ENCODE measurements around the gene MTUS2. TPM values are rescaled to one million over a fixed set of nuclear protein-coding genes. Genes with fewer than 3 reads are reported as not detected.

The MTUS2 gene
- 1.1 and 1.7 TPM in 2 replicates for total RNA-seq (2022)
- percentile 14 among the genes with signal in this experiment for Bru-seq, nascent RNA
- BruChase-seq, experiment 1, labeled RNA remaining after a 2-hour chase: percentile 17 among the genes with signal in this experiment
- percentile 12 among the genes with signal in this experiment for BruChase-seq, experiment 2, labeled RNA remaining after a 6-hour chase
- long read RNA-seq: 0 reads

- POLR2A ChIA-PET: no interaction called here
- CTCF ChIA-PET: interaction anchor here (0.6 to 1.2 kb wide), 3 partner anchors 30 to 549 kb away, joined by 3 to 7 read pairs (median 4); no protein-coding TSS in a partner anchor
- intact Hi-C loops (cut with micrococcal nuclease; ENCODE audit: unreplicated experiment): no loop called here
- Mint-ChIP-seq H3K4me3 (ENCODE audit: unreplicated experiment) (peak within 1 kb of the TSS; percentile 68), H3K36me3 (ENCODE audit: insufficient read depth, unreplicated experiment) (no peaks in the 10 kb centered on the region), H3K4me1 (ENCODE audit: low read depth, unreplicated experiment) (peaks cover 5% of the 10 kb centered on the region), H3K27me3 (ENCODE audit: insufficient read depth, unreplicated experiment) (peaks cover 31% of the 10 kb centered on the region), H3K9me3 (ENCODE audit: unreplicated experiment) (peaks cover 9% of the 10 kb centered on the region), H3K27ac (ENCODE audit: unreplicated experiment) (no peak within 1 kb of the TSS)
- Histone ChIP-seq H3K9me3 (peaks cover 8% of the 10 kb centered on the region; the same call in 1 of the 2 replicates), H3K4me3 (ENCODE audit: low read depth, low read length) (peak within 1 kb of the TSS; percentile 42), H3K36me3 (ENCODE audit: control insufficient read depth, insufficient read depth, low read length) (no peaks in the 10 kb centered on the region), H3K4me1 (peaks cover 5% of the 10 kb centered on the region; the same call in 1 of the 2 replicates), H3K27me3 (replicated peaks; ENCODE audit: control insufficient read depth, insufficient read depth, low read length) (peaks cover 4% of the 10 kb centered on the region)
- no TSS peak for BruUV-seq (replicated peaks)
- DNase-seq: peak in 1 of 2 experiments; percentile 28
- TF ChIP-seq, protein P1, sequence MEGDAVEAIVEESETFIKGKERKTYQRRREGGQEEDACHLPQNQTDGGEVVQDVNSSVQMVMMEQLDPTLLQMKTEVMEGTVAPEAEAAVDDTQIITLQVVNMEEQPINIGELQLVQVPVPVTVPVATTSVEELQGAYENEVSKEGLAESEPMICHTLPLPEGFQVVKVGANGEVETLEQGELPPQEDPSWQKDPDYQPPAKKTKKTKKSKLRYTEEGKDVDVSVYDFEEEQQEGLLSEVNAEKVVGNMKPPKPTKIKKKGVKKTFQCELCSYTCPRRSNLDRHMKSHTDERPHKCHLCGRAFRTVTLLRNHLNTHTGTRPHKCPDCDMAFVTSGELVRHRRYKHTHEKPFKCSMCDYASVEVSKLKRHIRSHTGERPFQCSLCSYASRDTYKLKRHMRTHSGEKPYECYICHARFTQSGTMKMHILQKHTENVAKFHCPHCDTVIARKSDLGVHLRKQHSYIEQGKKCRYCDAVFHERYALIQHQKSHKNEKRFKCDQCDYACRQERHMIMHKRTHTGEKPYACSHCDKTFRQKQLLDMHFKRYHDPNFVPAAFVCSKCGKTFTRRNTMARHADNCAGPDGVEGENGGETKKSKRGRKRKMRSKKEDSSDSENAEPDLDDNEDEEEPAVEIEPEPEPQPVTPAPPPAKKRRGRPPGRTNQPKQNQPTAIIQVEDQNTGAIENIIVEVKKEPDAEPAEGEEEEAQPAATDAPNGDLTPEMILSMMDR (IDR thresholded peaks at IDR 0.05; ENCODE audit: insufficient read depth in 1 of 2, low read depth in 1 of 2, low read length in 1 of 2, severe bottlenecking in 1 of 2, unreplicated experiment in 1 of 2): no peak
These were observed at the start of gene MTUS2 for GRCh38 chr13:28820099-28821051. Gene MTUS2, plus strand, starts transcription at chr13:28820339.

DNA sequence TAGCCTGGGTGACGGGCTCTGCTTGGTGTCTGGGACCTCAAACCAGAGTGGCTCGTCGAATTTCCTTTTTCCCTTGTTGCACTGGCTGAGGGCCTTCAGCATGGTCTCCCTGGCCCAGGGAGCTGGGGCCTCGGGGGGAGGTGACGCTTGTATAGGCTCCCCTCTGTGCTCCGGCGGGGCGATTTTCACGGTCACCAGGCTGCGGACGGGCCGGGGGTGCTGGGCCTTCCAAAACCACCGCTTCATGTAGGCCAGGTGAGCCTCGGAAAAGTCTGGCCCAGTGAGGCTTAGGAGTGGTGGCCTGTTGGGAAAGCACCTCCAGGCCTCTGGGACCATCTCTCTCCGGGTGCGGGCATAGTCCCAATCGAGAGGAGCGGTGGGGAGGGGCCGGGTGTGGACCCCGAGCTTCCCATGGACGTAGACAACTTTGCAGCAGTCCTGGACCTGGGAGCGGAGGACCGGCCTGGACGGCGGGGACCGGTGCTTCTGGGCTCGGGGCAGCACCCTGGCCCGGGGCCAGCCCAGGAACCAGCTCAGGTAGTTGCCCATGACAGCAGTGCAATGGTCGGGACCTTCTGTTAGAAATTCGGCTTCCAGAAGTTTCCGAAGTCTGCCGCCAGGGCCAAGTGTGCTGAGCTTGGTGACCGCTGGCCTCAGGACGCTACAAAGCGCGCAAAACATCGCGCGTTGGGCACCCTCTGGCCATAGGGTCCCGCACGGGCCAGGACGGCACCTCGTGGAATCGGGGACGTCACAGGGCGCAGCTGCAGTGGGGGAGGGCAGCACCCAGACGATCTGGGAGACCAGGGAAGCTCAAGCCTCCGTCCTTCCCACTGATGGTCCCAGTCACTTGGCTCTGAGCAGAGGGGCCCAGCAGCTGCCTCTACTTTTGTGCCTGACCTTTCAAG, 41.6 kb upstream of the MTUS2 start:
- Histone ChIP-seq H3K36me3 (ENCODE audit: control insufficient read depth, insufficient read depth, low read length) (no peaks in the 10 kb centered on the region), H3K4me3 (ENCODE audit: low read depth, low read length) (no peak overlapping the region), H3K27me3 (replicated peaks; ENCODE audit: control insufficient read depth, insufficient read depth, low read length) (no peaks in the 10 kb centered on the region), H3K4me1 (no peaks in the 10 kb centered on the region), H3K9me3 (peaks cover 3% of the 10 kb centered on the region; the same call in 1 of the 2 replicates)
- H3K27ac Mint-ChIP-seq (ENCODE audit: unreplicated experiment): no peak overlapping the region
- intact Hi-C loops (cut with micrococcal nuclease; ENCODE audit: unreplicated experiment): no loop called here
- TF ChIP-seq, protein P1 (IDR thresholded peaks at IDR 0.05; ENCODE audit: insufficient read depth in 1 of 2, low read depth in 1 of 2, low read length in 1 of 2, severe bottlenecking in 1 of 2, unreplicated experiment in 1 of 2): no peak
- H3K36me3 Mint-ChIP-seq (ENCODE audit: insufficient read depth, unreplicated experiment): no peaks in the 10 kb centered on the region
- ChIA-PET CTCF (no interaction called here), POLR2A (no interaction called here)
- no peaks in the 10 kb centered on the region for H3K4me1 Mint-ChIP-seq (ENCODE audit: low read depth, unreplicated experiment)
- BruUV-seq (replicated peaks): no TSS peak
- peaks cover 12% of the 10 kb centered on the region for H3K27me3 Mint-ChIP-seq (ENCODE audit: insufficient read depth, unreplicated experiment)
- DNase-seq: no peak
- H3K4me3 Mint-ChIP-seq (ENCODE audit: unreplicated experiment): no peak overlapping the region
- H3K9me3 Mint-ChIP-seq (ENCODE audit: unreplicated experiment): peaks cover 22% of the 10 kb centered on the region

GRCh38 chr13:28792992-28793391, 27.1 kb upstream of the MTUS2 start:
- H3K27me3 ChIP-seq (replicated peaks; ENCODE audit: control insufficient read depth, insufficient read depth, low read length): peaks cover 3% of the 10 kb centered on the region
- no TSS peak for BruUV-seq (replicated peaks)
- H3K27ac Mint-ChIP-seq (ENCODE audit: unreplicated experiment): no peak overlapping the region

More at GRCh38 chr13:28792992-28793391, 27.1 kb upstream of the MTUS2 start:
- H3K4me1 Mint-ChIP-seq (ENCODE audit: low read depth, unreplicated experiment): no peaks in the 10 kb centered on the region
- no peaks in the 10 kb centered on the region for H3K36me3 ChIP-seq (ENCODE audit: control insufficient read depth, insufficient read depth, low read length)
- no peak for DNase-seq
- no peaks in the 10 kb centered on the region for H3K9me3 ChIP-seq
- TF ChIP-seq, protein P1 (IDR thresholded peaks at IDR 0.05; ENCODE audit: insufficient read depth in 1 of 2, low read depth in 1 of 2, low read length in 1 of 2, severe bottlenecking in 1 of 2, unreplicated experiment in 1 of 2): no peak
- H3K9me3 Mint-ChIP-seq (ENCODE audit: unreplicated experiment): no peaks in the 10 kb centered on the region
- intact Hi-C loops (cut with micrococcal nuclease; ENCODE audit: unreplicated experiment): no loop called here
- no peaks in the 10 kb centered on the region for H3K36me3 Mint-ChIP-seq (ENCODE audit: insufficient read depth, unreplicated experiment)
- H3K4me1 ChIP-seq: no peaks in the 10 kb centered on the region
- H3K27me3 Mint-ChIP-seq (ENCODE audit: insufficient read depth, unreplicated experiment): peaks cover 23% of the 10 kb centered on the region
- POLR2A ChIA-PET: no interaction called here
- no peak overlapping the region for H3K4me3 ChIP-seq (ENCODE audit: low read depth, low read length)
- no peak overlapping the region for H3K4me3 Mint-ChIP-seq (ENCODE audit: unreplicated experiment)
- CTCF ChIA-PET: no interaction called here
